ENCODE results near the gene ABCC4. TPM values are rescaled to one million over a fixed set of nuclear protein-coding genes. Genes with fewer than 3 reads are reported as not detected.
A peak's percentile ranks its signal among the peaks of the same experiment; 100 is the strongest.

ABCC4 gene
- total RNA-seq, 4 donors from 2014 or later: 15.8 to 26.0 (median 23.8) TPM

DNA sequence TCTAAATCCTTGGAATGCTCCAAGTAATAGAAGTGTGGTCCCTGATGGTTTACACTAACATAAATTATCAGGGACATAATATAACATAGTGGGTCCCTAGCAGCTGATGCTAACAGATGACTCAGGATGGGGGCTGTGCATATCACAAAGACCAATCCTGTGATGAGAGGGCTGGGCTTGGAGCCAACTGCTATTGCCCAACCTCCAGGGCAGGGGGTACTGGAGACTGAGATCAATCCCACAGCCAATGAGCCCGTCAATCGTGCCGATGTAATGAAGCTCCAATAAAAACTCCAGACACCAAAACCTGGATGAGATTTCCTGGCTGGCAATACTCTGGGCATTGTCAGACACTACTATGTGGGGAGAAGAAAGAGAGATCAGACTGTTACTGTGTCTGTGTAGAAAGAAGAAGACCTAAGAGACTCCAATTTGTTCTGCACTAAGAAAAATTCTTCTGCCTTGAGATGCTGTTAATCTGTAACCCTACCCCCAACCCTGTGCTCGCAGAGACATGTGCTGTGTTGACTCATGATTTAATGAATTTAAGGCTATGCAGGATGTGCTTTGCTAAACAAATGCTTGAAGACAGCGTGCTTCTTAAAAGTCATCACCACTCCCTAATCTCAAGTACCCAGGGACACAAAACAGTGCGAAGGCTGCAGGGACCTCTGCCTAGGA lies 33.4 kb downstream of the ABCC4 start:
- in situ Hi-C loops (cut with MboI; ENCODE audit: low pct_ligation_motif_present in 1 of 4, low pct_unique_long_range_greater_than_20kb in 1 of 4, low sequenced_read_pairs in 3 of 4) (no loop called here), intact Hi-C loops (cut with DNase I; ENCODE audit: low total_unique reads) (no loop called here)
- H3K27me3 ChIP-seq: no peaks in the 10 kb centered on the region
- no peak for TF ChIP-seq POLR2AphosphoS5 (IDR thresholded peaks at IDR 0.05)
- TF ChIP-seq EP300 (IDR thresholded peaks at IDR 0.05; ENCODE audit: low read depth): no peak
- H3K27ac ChIP-seq: peak overlapping the region; percentile 56 to 80 (median 68)
- H3K4me1 ChIP-seq: peaks cover 8 to 43% (median 27%) of the 10 kb centered on the region in 4 donors
- 71 to 75% methylated on average over 4 to 6 of the region's 6 CpGs for WGBS, 2 donors (ENCODE audit: low coverage in 1 of 2)
- H3K36me3 ChIP-seq: no peaks in the 10 kb centered on the region
- DNase-seq: peak; percentile 40
- no peak overlapping the region for H3K4me3 ChIP-seq
- no peaks in the 10 kb centered on the region for H3K9me3 ChIP-seq

DNA sequence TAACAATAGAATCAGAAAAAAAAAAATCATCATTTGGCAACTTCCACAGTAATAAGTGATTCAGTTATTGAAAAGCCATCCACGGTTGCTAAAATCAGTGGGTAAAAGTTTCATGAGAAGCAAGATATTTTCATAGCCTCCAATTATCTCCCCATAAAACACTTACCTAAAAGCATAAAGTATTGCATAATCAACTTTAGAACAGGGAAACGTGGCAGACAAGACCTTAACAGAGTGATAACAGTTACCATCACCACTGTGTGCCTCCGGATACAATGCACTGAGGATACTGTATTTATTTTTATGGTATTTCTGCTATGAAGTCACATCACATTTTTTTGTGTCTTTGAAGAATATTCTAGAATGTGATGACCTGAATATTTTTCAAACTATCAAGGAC lies 37.0 kb downstream of the ABCC4 start:
- H3K36me3 ChIP-seq: no peaks in the 10 kb centered on the region
- no peak overlapping the region for H3K27ac ChIP-seq
- no peak for TF ChIP-seq POLR2A (IDR thresholded peaks at IDR 0.05)
- TF ChIP-seq EP300 (IDR thresholded peaks at IDR 0.05; ENCODE audit: low read depth): no peak
- TF ChIP-seq, protein P1, sequence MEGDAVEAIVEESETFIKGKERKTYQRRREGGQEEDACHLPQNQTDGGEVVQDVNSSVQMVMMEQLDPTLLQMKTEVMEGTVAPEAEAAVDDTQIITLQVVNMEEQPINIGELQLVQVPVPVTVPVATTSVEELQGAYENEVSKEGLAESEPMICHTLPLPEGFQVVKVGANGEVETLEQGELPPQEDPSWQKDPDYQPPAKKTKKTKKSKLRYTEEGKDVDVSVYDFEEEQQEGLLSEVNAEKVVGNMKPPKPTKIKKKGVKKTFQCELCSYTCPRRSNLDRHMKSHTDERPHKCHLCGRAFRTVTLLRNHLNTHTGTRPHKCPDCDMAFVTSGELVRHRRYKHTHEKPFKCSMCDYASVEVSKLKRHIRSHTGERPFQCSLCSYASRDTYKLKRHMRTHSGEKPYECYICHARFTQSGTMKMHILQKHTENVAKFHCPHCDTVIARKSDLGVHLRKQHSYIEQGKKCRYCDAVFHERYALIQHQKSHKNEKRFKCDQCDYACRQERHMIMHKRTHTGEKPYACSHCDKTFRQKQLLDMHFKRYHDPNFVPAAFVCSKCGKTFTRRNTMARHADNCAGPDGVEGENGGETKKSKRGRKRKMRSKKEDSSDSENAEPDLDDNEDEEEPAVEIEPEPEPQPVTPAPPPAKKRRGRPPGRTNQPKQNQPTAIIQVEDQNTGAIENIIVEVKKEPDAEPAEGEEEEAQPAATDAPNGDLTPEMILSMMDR (IDR thresholded peaks at IDR 0.05): no peak
- no peak for TF ChIP-seq POLR2AphosphoS5 (IDR thresholded peaks at IDR 0.05)
- no peaks in the 10 kb centered on the region for H3K27me3 ChIP-seq
- no peak for DNase-seq
- 47 to 62% methylated on average over 3 of the region's 3 CpGs for WGBS, 2 donors (ENCODE audit: low coverage in 1 of 2)
- intact Hi-C loops (cut with DNase I; ENCODE audit: low total_unique reads): no loop called here
- peaks cover 0 to 15% (median 11%) of the 10 kb centered on the region in 4 donors for H3K4me1 ChIP-seq
- in situ Hi-C loops (cut with MboI; ENCODE audit: low pct_ligation_motif_present in 1 of 4, low pct_unique_long_range_greater_than_20kb in 1 of 4, low sequenced_read_pairs in 3 of 4): no loop called here
- no peaks in the 10 kb centered on the region for H3K9me3 ChIP-seq
- H3K4me3 ChIP-seq: no peak overlapping the region

DNA sequence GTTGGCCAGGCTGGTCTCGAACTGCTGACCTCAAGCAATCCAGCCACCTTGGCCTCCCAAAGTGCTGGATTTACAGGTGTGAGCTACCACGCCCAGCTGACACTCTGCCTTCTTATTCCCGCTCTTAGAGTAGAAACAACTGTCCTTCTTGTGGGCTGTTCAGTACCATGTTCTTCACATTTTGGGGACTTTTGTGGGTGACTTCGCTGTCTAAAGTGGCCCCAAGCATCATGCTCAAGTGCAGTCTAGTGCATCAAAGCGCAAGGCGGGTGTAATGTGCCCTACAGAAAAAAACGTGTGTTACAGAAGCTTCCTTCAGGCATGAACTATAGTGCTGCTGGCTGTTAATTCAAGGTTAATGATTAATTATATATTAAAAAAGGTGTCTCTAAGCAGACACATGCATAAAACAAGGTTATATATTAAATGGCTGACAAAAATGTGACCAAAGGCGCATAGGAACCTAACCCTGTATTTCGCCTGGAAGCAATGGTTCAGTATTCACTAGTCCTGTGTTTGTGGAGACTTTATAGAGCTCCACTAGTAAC lies 38.3 kb downstream of the ABCC4 start:
- no peaks in the 10 kb centered on the region for H3K36me3 ChIP-seq
- intact Hi-C loops (cut with DNase I; ENCODE audit: low total_unique reads): no loop called here
- H3K27me3 ChIP-seq: no peaks in the 10 kb centered on the region
- no peak overlapping the region for H3K27ac ChIP-seq
- peaks cover 0 to 5% (median 2%) of the 10 kb centered on the region in 4 donors for H3K4me1 ChIP-seq
- DNase-seq: no peak
- H3K9me3 ChIP-seq: no peaks in the 10 kb centered on the region
- in situ Hi-C loops (cut with MboI; ENCODE audit: low pct_ligation_motif_present in 1 of 4, low pct_unique_long_range_greater_than_20kb in 1 of 4, low sequenced_read_pairs in 3 of 4): no loop called here
- TF ChIP-seq EP300 (IDR thresholded peaks at IDR 0.05; ENCODE audit: low read depth) (no peak), POLR2A (IDR thresholded peaks at IDR 0.05) (no peak), POLR2AphosphoS5 (IDR thresholded peaks at IDR 0.05) (no peak)
- TF ChIP-seq, protein P1 (IDR thresholded peaks at IDR 0.05): no peak
- no peak overlapping the region for H3K4me3 ChIP-seq
- WGBS, 2 donors (ENCODE audit: low coverage in 1 of 2): 86 to 90% methylated on average over 7 to 9 of the region's 9 CpGs

DNA sequence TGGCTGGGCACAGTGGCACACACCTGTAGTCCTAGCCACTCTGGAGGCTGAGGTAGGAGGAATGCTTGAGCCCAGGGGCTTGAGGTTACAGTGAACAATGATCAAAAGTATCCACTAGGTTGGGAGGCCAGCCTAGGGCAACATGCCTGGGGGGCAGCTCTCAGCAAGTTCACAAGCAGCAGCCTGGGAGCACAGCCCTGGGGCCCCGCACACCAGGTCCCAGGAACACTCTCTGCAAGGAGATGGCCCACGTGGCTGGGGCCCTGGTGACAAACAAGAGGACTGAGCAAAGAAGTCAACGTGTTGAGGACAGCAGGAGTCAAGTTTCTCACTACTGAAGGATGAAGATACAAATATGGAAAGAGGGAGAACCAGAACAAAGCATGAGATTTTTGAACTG lies 39.3 kb downstream of the ABCC4 start:
- 88 to 93% methylated on average over 2 to 3 of the region's 3 CpGs for WGBS, 2 donors (ENCODE audit: low coverage in 1 of 2)
- no peaks in the 10 kb centered on the region for H3K9me3 ChIP-seq
- no peaks in the 10 kb centered on the region for H3K4me1 ChIP-seq
- H3K27me3 ChIP-seq: no peaks in the 10 kb centered on the region
- no peak for DNase-seq
- H3K4me3 ChIP-seq: no peak overlapping the region
- no peak overlapping the region for H3K27ac ChIP-seq
- H3K36me3 ChIP-seq: no peaks in the 10 kb centered on the region
- intact Hi-C loops (cut with DNase I; ENCODE audit: low total_unique reads) (no loop called here), in situ Hi-C loops (cut with MboI; ENCODE audit: low pct_ligation_motif_present in 1 of 4, low pct_unique_long_range_greater_than_20kb in 1 of 4, low sequenced_read_pairs in 3 of 4) (no loop called here)
- TF ChIP-seq EP300 (IDR thresholded peaks at IDR 0.05; ENCODE audit: low read depth) (no peak), POLR2AphosphoS5 (IDR thresholded peaks at IDR 0.05) (no peak), POLR2A (IDR thresholded peaks at IDR 0.05) (no peak)
- TF ChIP-seq, protein P1 (IDR thresholded peaks at IDR 0.05): no peak

Measured in transverse colon (tissue), 4 donors.